HG02642 (cell line): Measurements from ENCODE around the gene PDZD11.
"Not testable (repeated sequence)": the region's sequence is repeated elsewhere in the genome, so short reads cannot be mapped to it uniquely, and the experiment has no call there.

ENCODE experiments used
- ATAC-seq: cut with Tn5 transposase; IDR thresholded peaks from one replicate; pipeline ENCODE4 v1.9.1; 2021; ENCODE audit warnings: mild to moderate bottlenecking; ENCODE audit not compliant: unreplicated experiment, poor library complexity

The PDZD11 gene

GRCh38 chrX:70289793-70290770 lies at the start of gene PDZD11, which contains the start of gene KIF4A:
TSS of gene PDZD11 (minus strand) at chrX:70289927. CDS start at chrX:70289341, 586 bp downstream.
TSS of gene KIF4A (plus strand) at chrX:70290104. CDS start at chrX:70290459, 355 bp downstream.
- peak; percentile 98 for ATAC-seq

GRCh38 chrX:70338290-70338689 lies 48.6 kb upstream of the PDZD11 start:
- ATAC-seq = no peak

- ATAC-seq = peak; percentile 100
These were observed 47.0 kb upstream of the PDZD11 start for GRCh38 chrX:70336767-70337166.

GRCh38 chrX:70332600-70332999 lies 42.9 kb upstream of the PDZD11 start:
- no peak for ATAC-seq

GRCh38 chrX:70331161-70331560 lies 41.4 kb upstream of the PDZD11 start:
- no peak for ATAC-seq

- ATAC-seq = no peak
These were observed 34.6 kb upstream of the PDZD11 start for GRCh38 chrX:70324326-70324725.

- ATAC-seq = not testable (repeated sequence)
These were observed 33.9 kb upstream of the PDZD11 start for GRCh38 chrX:70323628-70324027.

GRCh38 chrX:70322784-70323183 lies 33.1 kb upstream of the PDZD11 start:
- no peak for ATAC-seq

- no peak for ATAC-seq
These were observed 23.8 kb upstream of the PDZD11 start for GRCh38 chrX:70313503-70313902.

GRCh38 chrX:70301716-70302115 lies 12.0 kb upstream of the PDZD11 start:
- ATAC-seq = no peak

GRCh38 chrX:70293621-70294020 lies 3.9 kb upstream of the PDZD11 start:
- no peak for ATAC-seq

- no peak for ATAC-seq
These were observed 3.1 kb upstream of the PDZD11 start for GRCh38 chrX:70292788-70293187.

- ATAC-seq = no peak
These were observed 447 bp downstream of the PDZD11 start for GRCh38 chrX:70289168-70289792.

- ATAC-seq = no peak
These were observed 7.8 kb downstream of the PDZD11 start, which contains the start of gene RAB41 for GRCh38 chrX:70281951-70282350. TSS of gene RAB41 (plus strand) at chrX:70282172. CDS start at chrX:70282218, 46 bp downstream.

GRCh38 chrX:70280573-70280972 lies 9.2 kb downstream of the PDZD11 start:
- ATAC-seq = no peak

- ATAC-seq = no peak
These were observed 10.6 kb downstream of the PDZD11 start for GRCh38 chrX:70279081-70279480.

GRCh38 chrX:70274029-70274428 lies 15.7 kb downstream of the PDZD11 start:
- not testable (repeated sequence) for ATAC-seq

- ATAC-seq = no peak
These were observed 21.7 kb downstream of the PDZD11 start, which contains the start of gene ARR3 for GRCh38 chrX:70268034-70268433. TSS of gene ARR3 (plus strand) at chrX:70268334. CDS start at chrX:70269386, 1,052 bp downstream.

- ATAC-seq = no peak
These were observed 24.9 kb downstream of the PDZD11 start for GRCh38 chrX:70264784-70265183.

GRCh38 chrX:70262952-70263567 lies 26.7 kb downstream of the PDZD11 start:
- ATAC-seq = peak; percentile 75

- ATAC-seq = no peak
These were observed 29.6 kb downstream of the PDZD11 start, which contains the start of gene P2RY4 for GRCh38 chrX:70260104-70260503. TSS of gene P2RY4 (minus strand) at chrX:70260204. CDS start at chrX:70259624, 580 bp downstream.
